GM23248 (cell line): ENCODE results near the gene PVR.

Experiments
- EZH2 ChIP-seq: fragments of 200-600 bp; sonication (generic); IDR thresholded peaks from 2 replicates; pipeline ENCODE4 v1.6.1; 2018; ENCODE audit warnings: antibody characterized with exemption, mild to moderate bottlenecking; ENCODE audit not compliant: insufficient read depth, poor library complexity, severe bottlenecking
- EZH2phosphoT487 ChIP-seq: fragments of 200-600 bp; sonication (generic); IDR thresholded peaks from 2 replicates; pipeline ENCODE4 v1.6.1; 2018; ENCODE audit warnings: antibody characterized with exemption, moderate library complexity, mild to moderate bottlenecking, low read depth; ENCODE audit not compliant: insufficient read depth

GRCh38 chr19:44668985-44669764 is 25.5 kb downstream of the PVR start:
- TF ChIP-seq EZH2 (no peak), EZH2phosphoT487 (no peak)
